ENCODE measurements around the gene CYTH2. TPM values are rescaled to one million over a fixed set of nuclear protein-coding genes. Genes with fewer than 3 reads are reported as not detected.

The CYTH2 gene
- total and polyA plus RNA-seq, 2 experiments from 2014 or later: 41.1 to 60.4 TPM

- peak overlapping the region; percentile 73 for H3K4me3 ChIP-seq
These were observed 32.6 kb downstream of the CYTH2 start for GRCh38 chr19:48501494-48502349.

GRCh38 chr19:48502350-48503018 is 33.3 kb downstream of the CYTH2 start:
- peak overlapping the region; percentile 50 for H3K4me3 Mint-ChIP-seq
- peaks cover 6% of the 10 kb centered on the region; the same call in 1 of the 2 replicates for H3F3A ChIP-seq (replicated peaks; ENCODE audit: low read depth)
- H3K27ac ChIP-seq (ENCODE audit: low read depth): no peak overlapping the region
- no peak for TF ChIP-seq CREB1 (CRISPR knock-in tag; IDR thresholded peaks at IDR 0.05; ENCODE audit: low read depth)
- peak; percentile 65 for TF ChIP-seq POLR2AphosphoS5 (IDR thresholded peaks at IDR 0.05; ENCODE audit: low read depth)
- TF ChIP-seq NANOG (IDR thresholded peaks at IDR 0.05; ENCODE audit: borderline replicate concordance): no peak
- no peak for TF ChIP-seq ZNF114 (CRISPR knock-in tag; IDR thresholded peaks at IDR 0.05)
- H4K20me1 ChIP-seq (replicated peaks; ENCODE audit: insufficient read depth): no peaks in the 10 kb centered on the region
- no peaks in the 10 kb centered on the region for H3K36me3 ChIP-seq (ENCODE audit: insufficient read depth)
- peaks cover 21% of the 10 kb centered on the region for H3K27me3 Mint-ChIP-seq (ENCODE audit: insufficient read depth, low read depth, poor library complexity)
- H3K4me2 ChIP-seq: peak overlapping the region; percentile 85
- no peaks in the 10 kb centered on the region for H3K79me2 ChIP-seq (replicated peaks; ENCODE audit: insufficient read depth)
- H3K4me1 Mint-ChIP-seq: peaks cover 16% of the 10 kb centered on the region
- peaks cover under 1% of the 10 kb centered on the region; the same call in 2 of the 3 replicates for H3K36me3 Mint-ChIP-seq (ENCODE audit: low read depth)
- no peak for DNase-seq (ENCODE audit: low spot score)
- peak overlapping the region; percentile 63 for H3K4me3 ChIP-seq
- H3K27me3 ChIP-seq (ENCODE audit: insufficient read depth): no peaks in the 10 kb centered on the region
- 0 out of 2 replicates have a peak overlapping the region, but pooled peaks have one; percentile 63 for H2AFZ ChIP-seq
- no peaks in the 10 kb centered on the region for H3K9me2 ChIP-seq (ENCODE audit: insufficient read depth)
- H3K9me3 Mint-ChIP-seq: no peaks in the 10 kb centered on the region
- peaks cover 7% of the 10 kb centered on the region; the same call in 1 of the 2 replicates for H3K4me1 ChIP-seq (ENCODE audit: insufficient read depth)
- H3K27ac Mint-ChIP-seq: peak overlapping the region; percentile 70; the same call in 1 of the 2 replicates
- ATAC-seq: peak; percentile 16

More at GRCh38 chr19:48501494-48502349, 32.6 kb downstream of the CYTH2 start:
- TF ChIP-seq POLR2AphosphoS5 (IDR thresholded peaks at IDR 0.05; ENCODE audit: low read depth) (0 out of 2 replicates have a peak, but pooled peaks have one; percentile 50), ZNF331 (CRISPR knock-in tag; IDR thresholded peaks at IDR 0.05; ENCODE audit: low read depth) (no peak), CREB1 (CRISPR knock-in tag; IDR thresholded peaks at IDR 0.05; ENCODE audit: low read depth) (peak; percentile 14; the same call in 1 of the 2 replicates)
- no peaks in the 10 kb centered on the region for H3K79me2 ChIP-seq (replicated peaks; ENCODE audit: insufficient read depth)
- H4K20me1 ChIP-seq (replicated peaks; ENCODE audit: insufficient read depth): no peaks in the 10 kb centered on the region; the same call in 1 of the 2 replicates
- H3K27me3 ChIP-seq (ENCODE audit: insufficient read depth): no peaks in the 10 kb centered on the region
- H3K27ac ChIP-seq (ENCODE audit: low read depth): peak overlapping the region; percentile 91
- DNase-seq (ENCODE audit: low spot score) (peak; percentile 100), ATAC-seq (peak; percentile 78)
- H3K36me3 ChIP-seq (ENCODE audit: insufficient read depth): no peaks in the 10 kb centered on the region
- Mint-ChIP-seq H3K36me3 (ENCODE audit: low read depth) (no peaks in the 10 kb centered on the region; the same call in 2 of the 3 replicates), H3K9me3 (no peaks in the 10 kb centered on the region), H3K27me3 (ENCODE audit: insufficient read depth, low read depth, poor library complexity) (peaks cover 21% of the 10 kb centered on the region), H3K27ac (peak overlapping the region; percentile 97), H3K4me3 (peak overlapping the region; percentile 70), H3K4me1 (peaks cover 16% of the 10 kb centered on the region)
- peaks cover 6% of the 10 kb centered on the region; the same call in 1 of the 2 replicates for H3F3A ChIP-seq (replicated peaks; ENCODE audit: low read depth)
- peaks cover 7% of the 10 kb centered on the region; the same call in 1 of the 2 replicates for H3K4me1 ChIP-seq (ENCODE audit: insufficient read depth)
- peak overlapping the region; percentile 94 for H3K4me2 ChIP-seq
- peak overlapping the region; percentile 69 for H2AFZ ChIP-seq
- no peaks in the 10 kb centered on the region for H3K9me2 ChIP-seq (ENCODE audit: insufficient read depth)

- Mint-ChIP-seq H3K36me3 (ENCODE audit: low read depth) (peaks cover 5% of the 10 kb centered on the region; the same call in 2 of the 3 replicates), H3K27me3 (ENCODE audit: insufficient read depth, low read depth, poor library complexity) (peaks cover 28% of the 10 kb centered on the region), H3K4me1 (peaks cover 19% of the 10 kb centered on the region), H3K27ac (no peak overlapping the region), H3K4me3 (no peak overlapping the region), H3K9me3 (no peaks in the 10 kb centered on the region)
- no peak overlapping the region for H3K27ac ChIP-seq (ENCODE audit: low read depth)
- ATAC-seq: no peak
- peaks cover 3% of the 10 kb centered on the region; the same call in 1 of the 2 replicates for H3F3A ChIP-seq (replicated peaks; ENCODE audit: low read depth)
- no peaks in the 10 kb centered on the region for H4K20me1 ChIP-seq (replicated peaks; ENCODE audit: insufficient read depth)
- H3K36me3 ChIP-seq (ENCODE audit: insufficient read depth): no peaks in the 10 kb centered on the region
- no peaks in the 10 kb centered on the region for H3K27me3 ChIP-seq (ENCODE audit: insufficient read depth)
- H3K4me2 ChIP-seq: no peak overlapping the region
- peaks cover 7% of the 10 kb centered on the region; the same call in 1 of the 2 replicates for H3K4me1 ChIP-seq (ENCODE audit: insufficient read depth)
- H2AFZ ChIP-seq: no peak overlapping the region
- H3K9me2 ChIP-seq (ENCODE audit: insufficient read depth): no peaks in the 10 kb centered on the region
- TF ChIP-seq CTCF (conservative IDR thresholded peaks at IDR 0.05; ENCODE audit: low read depth in 2 of 2) (peak; percentile 75 to 79), POLR2AphosphoS5 (IDR thresholded peaks at IDR 0.05; ENCODE audit: low read depth) (no peak)
- no peaks in the 10 kb centered on the region for H3K79me2 ChIP-seq (replicated peaks; ENCODE audit: insufficient read depth)
- peak; percentile 85 for DNase-seq (ENCODE audit: low spot score)
- H3K4me3 ChIP-seq: no peak overlapping the region
These were observed 37.1 kb downstream of the CYTH2 start for GRCh38 chr19:48506138-48506733.

All from GM23338 (cell line).